ENCODE data around the gene TMEM200A. TPM values are rescaled to one million over a fixed set of nuclear protein-coding genes. Genes with fewer than 3 reads are reported as not detected.

The TMEM200A gene
- total RNA-seq, 1 donor from 2014 or later = 3.3 TPM

DNA sequence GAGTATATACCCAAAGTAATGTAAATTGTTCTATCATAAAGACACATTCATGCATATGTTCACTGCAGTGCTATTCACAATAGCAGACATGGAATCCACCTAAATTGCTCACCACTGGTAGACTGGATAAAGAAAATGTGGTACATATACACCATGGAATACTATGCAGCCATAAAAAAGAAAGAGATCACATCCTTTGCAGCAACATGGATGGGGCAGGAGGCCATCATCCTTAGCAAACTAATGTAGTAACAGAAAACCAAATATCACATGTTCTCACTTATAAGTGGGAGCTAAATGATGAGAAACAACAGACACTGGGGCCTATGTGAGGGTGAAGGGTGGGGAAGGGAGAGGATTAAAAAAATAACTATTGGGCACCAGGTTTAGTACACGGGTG lies 11.5 kb upstream of the TMEM200A start:
- no peak for DNase-seq (ENCODE audit: low read depth)
- TF ChIP-seq, protein P1, sequence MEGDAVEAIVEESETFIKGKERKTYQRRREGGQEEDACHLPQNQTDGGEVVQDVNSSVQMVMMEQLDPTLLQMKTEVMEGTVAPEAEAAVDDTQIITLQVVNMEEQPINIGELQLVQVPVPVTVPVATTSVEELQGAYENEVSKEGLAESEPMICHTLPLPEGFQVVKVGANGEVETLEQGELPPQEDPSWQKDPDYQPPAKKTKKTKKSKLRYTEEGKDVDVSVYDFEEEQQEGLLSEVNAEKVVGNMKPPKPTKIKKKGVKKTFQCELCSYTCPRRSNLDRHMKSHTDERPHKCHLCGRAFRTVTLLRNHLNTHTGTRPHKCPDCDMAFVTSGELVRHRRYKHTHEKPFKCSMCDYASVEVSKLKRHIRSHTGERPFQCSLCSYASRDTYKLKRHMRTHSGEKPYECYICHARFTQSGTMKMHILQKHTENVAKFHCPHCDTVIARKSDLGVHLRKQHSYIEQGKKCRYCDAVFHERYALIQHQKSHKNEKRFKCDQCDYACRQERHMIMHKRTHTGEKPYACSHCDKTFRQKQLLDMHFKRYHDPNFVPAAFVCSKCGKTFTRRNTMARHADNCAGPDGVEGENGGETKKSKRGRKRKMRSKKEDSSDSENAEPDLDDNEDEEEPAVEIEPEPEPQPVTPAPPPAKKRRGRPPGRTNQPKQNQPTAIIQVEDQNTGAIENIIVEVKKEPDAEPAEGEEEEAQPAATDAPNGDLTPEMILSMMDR (conservative IDR thresholded peaks at IDR 0.05; ENCODE audit: low read depth, low read length) = no peak
- no peak overlapping the region for H3K4me3 ChIP-seq (ENCODE audit: low read depth, low read length)

DNA sequence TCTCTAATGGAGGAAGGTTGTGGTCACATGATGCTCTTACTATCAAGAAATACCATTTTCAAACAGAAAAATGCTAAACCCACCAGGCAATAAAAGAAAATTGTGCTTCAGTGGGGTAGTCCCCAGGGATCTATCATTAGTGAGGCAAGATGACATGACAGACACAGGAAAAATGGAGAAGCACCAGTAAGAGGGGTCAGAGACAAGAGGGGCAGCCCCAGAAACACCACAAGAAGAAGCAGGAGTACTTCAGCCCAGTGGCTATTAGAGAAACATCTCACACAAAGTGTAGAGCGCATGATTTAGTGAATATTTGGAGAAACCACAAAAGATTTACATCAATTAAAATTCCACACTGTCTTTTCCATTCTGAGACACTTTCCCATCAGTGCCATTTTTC lies 10.2 kb upstream of the TMEM200A start:
- TF ChIP-seq, protein P1 (conservative IDR thresholded peaks at IDR 0.05; ENCODE audit: low read depth, low read length) = no peak
- DNase-seq (ENCODE audit: low read depth) = no peak
- no peak overlapping the region for H3K4me3 ChIP-seq (ENCODE audit: low read depth, low read length)

DNA sequence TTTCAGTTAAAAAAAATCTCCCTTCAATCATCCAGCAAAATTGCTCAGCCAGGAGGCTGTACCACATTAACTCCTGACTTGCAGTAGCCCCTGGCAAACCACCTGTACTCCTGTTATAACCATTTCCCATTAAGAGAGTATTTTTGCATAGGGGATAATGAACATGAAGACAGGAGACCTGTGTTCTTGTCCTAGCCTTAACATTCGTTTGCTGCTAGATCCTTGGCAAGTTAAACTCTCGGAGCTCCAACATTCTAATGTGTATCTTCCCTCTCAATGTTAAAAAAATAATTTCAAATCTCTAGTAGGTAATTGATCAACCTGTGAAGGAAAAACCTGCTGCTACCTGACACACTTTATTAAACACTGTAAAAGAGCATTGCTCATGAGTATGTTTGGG lies 8.4 kb upstream of the TMEM200A start:
- TF ChIP-seq, protein P1 (conservative IDR thresholded peaks at IDR 0.05; ENCODE audit: low read depth, low read length) = no peak
- DNase-seq (ENCODE audit: low read depth) = no peak
- H3K4me3 ChIP-seq (ENCODE audit: low read depth, low read length) = no peak overlapping the region

DNA sequence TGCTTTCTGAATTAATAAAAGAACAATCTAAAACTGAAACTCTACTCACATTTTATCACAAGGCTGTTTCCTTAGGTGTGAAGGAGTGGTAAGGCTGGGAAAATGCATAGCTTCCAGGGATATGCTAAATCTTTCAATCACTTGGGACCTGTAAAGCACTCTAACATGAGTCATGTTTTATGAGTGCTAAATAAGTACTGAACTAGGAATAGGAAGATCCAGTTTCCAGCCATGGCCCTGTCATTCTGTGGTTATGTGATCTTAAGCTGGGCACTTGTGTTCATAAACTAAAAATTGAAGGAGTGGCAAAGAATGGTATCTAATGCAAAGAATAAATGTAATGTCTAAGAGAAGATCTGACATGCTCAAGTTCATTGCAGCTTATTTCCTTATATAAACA lies 6.1 kb upstream of the TMEM200A start:
- no peak for DNase-seq (ENCODE audit: low read depth)
- TF ChIP-seq, protein P1 (conservative IDR thresholded peaks at IDR 0.05; ENCODE audit: low read depth, low read length) = no peak

DNA sequence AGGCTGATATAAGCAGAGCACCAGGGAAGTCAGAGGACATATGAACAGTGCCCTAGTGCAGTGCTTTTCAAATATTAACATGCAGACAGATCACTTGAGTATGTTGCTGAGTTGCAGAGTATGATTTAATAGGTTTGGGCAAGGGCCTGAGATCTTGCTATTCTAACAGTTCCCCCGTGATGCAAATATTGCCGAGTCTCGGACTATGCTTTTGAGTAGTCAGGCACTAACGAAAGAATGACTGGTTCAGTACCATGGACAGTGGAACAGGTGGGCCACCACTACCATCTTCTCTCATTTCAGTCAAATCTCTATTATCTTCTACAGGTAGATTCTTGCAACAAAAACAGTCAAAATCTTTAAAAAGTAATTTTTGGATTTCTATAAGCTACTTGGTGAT lies 3.7 kb upstream of the TMEM200A start:
- H3K4me3 ChIP-seq (ENCODE audit: low read depth, low read length) = no peak overlapping the region
- no peak for DNase-seq (ENCODE audit: low read depth)
- TF ChIP-seq, protein P1 (conservative IDR thresholded peaks at IDR 0.05; ENCODE audit: low read depth, low read length) = no peak

More for the DNA sequence above, 6.1 kb upstream of the TMEM200A start:
- no peak overlapping the region for H3K4me3 ChIP-seq (ENCODE audit: low read depth, low read length)

DNA sequence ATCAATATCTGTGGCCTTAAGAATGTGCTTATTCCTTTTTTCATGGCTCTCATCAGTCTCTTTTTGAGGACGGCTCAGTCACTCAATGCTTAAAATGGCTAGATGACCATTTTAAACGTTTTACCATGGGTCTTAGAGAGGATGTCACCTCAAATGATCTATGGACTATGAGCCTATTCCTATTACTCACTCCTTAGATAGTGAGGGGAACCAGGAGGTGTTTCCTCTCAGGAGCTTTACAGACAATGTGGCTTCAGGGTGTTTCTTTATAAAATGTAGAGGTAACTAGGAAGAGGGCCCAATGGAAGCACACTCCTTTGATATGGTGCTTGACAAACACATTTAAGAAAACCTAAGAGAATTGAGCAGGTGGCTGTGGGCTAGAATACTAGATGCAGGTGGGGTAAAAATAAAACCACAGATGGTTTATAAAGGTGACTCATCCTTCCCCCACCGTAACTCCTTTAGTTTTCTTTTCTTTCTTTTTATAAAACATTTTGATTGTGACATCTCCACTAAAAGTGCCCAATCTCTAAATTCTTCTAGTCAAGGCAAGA lies 1.5 kb upstream of the TMEM200A start:
- no peak overlapping the region for H3K4me3 ChIP-seq (ENCODE audit: low read depth, low read length)
- TF ChIP-seq, protein P1 (conservative IDR thresholded peaks at IDR 0.05; ENCODE audit: low read depth, low read length) = no peak
- DNase-seq (ENCODE audit: low read depth) = no peak

Measured in epithelial cell of proximal tubule (primary cell).